Measurements from ENCODE around the gene MANEAL. TPM values are rescaled to one million over a fixed set of nuclear protein-coding genes. Genes with fewer than 3 reads are reported as not detected.

MANEAL gene
- total RNA-seq, 1 experiment from 2014 or later = 6.4 TPM

DNA sequence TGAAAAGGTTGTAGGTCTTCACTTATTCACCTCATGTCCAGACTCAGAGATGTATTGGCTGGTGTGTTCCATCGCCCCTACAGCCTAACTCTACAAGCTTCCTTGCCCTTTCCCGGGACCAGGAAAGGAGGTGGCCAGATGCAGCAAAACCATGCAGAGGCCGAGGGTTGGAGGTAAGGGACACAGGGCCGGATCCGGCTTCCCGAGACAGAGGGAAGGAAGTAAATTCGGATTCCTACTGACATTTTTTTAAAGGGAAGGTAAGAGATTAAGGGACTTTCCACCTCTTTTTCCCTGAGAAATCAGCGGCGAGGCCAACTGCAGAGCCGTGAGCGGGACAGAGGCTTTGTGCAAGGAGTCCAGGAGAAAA, 41.4 kb upstream of the MANEAL start:
- Mint-ChIP-seq H3K27me3 (ENCODE audit: low read depth) (peaks cover 34% of the 10 kb centered on the region), H3K4me3 (peak overlapping the region; percentile 73), H3K36me3 (no peaks in the 10 kb centered on the region), H3K4me1 (peaks cover 2% of the 10 kb centered on the region; the same call in 1 of the 2 replicates), H3K9me3 (no peaks in the 10 kb centered on the region), H3K27ac (no peak overlapping the region)
- DNase-seq (ENCODE audit: low spot score) (no peak), ATAC-seq (no peak)
- ChIA-PET CTCF (no interaction called here), POLR2A (no interaction called here)
- TF ChIP-seq JAZF1 (CRISPR knock-in tag; IDR thresholded peaks at IDR 0.05) (no peak), KAT7 (CRISPR knock-in tag; IDR thresholded peaks at IDR 0.05; ENCODE audit: borderline replicate concordance) (no peak), NR3C1 (CRISPR knock-in tag; conservative IDR thresholded peaks at IDR 0.05; ENCODE audit: low read depth) (no peak), ZNF263 (CRISPR knock-in tag; IDR thresholded peaks at IDR 0.05; ENCODE audit: low read depth) (no peak), JUN (CRISPR knock-in tag; IDR thresholded peaks at IDR 0.05) (no peak), NFATC4 (CRISPR knock-in tag; IDR thresholded peaks at IDR 0.05) (no peak), NR1H2 (CRISPR knock-in tag; IDR thresholded peaks at IDR 0.05) (no peak), PRRX2 (CRISPR knock-in tag; IDR thresholded peaks at IDR 0.05) (no peak), EMX1 (CRISPR knock-in tag; IDR thresholded peaks at IDR 0.05) (no peak), ZNF423 (CRISPR knock-in tag; IDR thresholded peaks at IDR 0.05) (no peak), ETV6 (CRISPR knock-in tag; IDR thresholded peaks at IDR 0.05) (no peak), ATF1 (CRISPR knock-in tag; IDR thresholded peaks at IDR 0.05) (no peak), ZNF317 (CRISPR knock-in tag; IDR thresholded peaks at IDR 0.05; ENCODE audit: borderline replicate concordance, low read depth) (no peak), ZNF671 (CRISPR knock-in tag; IDR thresholded peaks at IDR 0.05) (no peak), GRHL2 (CRISPR knock-in tag; IDR thresholded peaks at IDR 0.05; ENCODE audit: insufficient replicate concordance, severe bottlenecking) (no peak)
- TF ChIP-seq, protein P1, sequence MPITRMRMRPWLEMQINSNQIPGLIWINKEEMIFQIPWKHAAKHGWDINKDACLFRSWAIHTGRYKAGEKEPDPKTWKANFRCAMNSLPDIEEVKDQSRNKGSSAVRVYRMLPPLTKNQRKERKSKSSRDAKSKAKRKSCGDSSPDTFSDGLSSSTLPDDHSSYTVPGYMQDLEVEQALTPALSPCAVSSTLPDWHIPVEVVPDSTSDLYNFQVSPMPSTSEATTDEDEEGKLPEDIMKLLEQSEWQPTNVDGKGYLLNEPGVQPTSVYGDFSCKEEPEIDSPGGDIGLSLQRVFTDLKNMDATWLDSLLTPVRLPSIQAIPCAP (CRISPR knock-in tag; IDR thresholded peaks at IDR 0.05) = no peak
- TF ChIP-seq, protein P2, sequence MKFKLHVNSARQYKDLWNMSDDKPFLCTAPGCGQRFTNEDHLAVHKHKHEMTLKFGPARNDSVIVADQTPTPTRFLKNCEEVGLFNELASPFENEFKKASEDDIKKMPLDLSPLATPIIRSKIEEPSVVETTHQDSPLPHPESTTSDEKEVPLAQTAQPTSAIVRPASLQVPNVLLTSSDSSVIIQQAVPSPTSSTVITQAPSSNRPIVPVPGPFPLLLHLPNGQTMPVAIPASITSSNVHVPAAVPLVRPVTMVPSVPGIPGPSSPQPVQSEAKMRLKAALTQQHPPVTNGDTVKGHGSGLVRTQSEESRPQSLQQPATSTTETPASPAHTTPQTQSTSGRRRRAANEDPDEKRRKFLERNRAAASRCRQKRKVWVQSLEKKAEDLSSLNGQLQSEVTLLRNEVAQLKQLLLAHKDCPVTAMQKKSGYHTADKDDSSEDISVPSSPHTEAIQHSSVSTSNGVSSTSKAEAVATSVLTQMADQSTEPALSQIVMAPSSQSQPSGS (CRISPR knock-in tag; IDR thresholded peaks at IDR 0.05; ENCODE audit: borderline replicate concordance, low read depth) = no peak
- TF ChIP-seq, protein P3, sequence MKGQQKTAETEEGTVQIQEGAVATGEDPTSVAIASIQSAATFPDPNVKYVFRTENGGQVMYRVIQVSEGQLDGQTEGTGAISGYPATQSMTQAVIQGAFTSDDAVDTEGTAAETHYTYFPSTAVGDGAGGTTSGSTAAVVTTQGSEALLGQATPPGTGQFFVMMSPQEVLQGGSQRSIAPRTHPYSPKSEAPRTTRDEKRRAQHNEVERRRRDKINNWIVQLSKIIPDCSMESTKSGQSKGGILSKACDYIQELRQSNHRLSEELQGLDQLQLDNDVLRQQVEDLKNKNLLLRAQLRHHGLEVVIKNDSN (CRISPR knock-in tag; IDR thresholded peaks at IDR 0.05) = no peak
- TF ChIP-seq, protein P4, sequence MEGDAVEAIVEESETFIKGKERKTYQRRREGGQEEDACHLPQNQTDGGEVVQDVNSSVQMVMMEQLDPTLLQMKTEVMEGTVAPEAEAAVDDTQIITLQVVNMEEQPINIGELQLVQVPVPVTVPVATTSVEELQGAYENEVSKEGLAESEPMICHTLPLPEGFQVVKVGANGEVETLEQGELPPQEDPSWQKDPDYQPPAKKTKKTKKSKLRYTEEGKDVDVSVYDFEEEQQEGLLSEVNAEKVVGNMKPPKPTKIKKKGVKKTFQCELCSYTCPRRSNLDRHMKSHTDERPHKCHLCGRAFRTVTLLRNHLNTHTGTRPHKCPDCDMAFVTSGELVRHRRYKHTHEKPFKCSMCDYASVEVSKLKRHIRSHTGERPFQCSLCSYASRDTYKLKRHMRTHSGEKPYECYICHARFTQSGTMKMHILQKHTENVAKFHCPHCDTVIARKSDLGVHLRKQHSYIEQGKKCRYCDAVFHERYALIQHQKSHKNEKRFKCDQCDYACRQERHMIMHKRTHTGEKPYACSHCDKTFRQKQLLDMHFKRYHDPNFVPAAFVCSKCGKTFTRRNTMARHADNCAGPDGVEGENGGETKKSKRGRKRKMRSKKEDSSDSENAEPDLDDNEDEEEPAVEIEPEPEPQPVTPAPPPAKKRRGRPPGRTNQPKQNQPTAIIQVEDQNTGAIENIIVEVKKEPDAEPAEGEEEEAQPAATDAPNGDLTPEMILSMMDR (IDR thresholded peaks at IDR 0.05) = no peak
- TF ChIP-seq, protein P5, sequence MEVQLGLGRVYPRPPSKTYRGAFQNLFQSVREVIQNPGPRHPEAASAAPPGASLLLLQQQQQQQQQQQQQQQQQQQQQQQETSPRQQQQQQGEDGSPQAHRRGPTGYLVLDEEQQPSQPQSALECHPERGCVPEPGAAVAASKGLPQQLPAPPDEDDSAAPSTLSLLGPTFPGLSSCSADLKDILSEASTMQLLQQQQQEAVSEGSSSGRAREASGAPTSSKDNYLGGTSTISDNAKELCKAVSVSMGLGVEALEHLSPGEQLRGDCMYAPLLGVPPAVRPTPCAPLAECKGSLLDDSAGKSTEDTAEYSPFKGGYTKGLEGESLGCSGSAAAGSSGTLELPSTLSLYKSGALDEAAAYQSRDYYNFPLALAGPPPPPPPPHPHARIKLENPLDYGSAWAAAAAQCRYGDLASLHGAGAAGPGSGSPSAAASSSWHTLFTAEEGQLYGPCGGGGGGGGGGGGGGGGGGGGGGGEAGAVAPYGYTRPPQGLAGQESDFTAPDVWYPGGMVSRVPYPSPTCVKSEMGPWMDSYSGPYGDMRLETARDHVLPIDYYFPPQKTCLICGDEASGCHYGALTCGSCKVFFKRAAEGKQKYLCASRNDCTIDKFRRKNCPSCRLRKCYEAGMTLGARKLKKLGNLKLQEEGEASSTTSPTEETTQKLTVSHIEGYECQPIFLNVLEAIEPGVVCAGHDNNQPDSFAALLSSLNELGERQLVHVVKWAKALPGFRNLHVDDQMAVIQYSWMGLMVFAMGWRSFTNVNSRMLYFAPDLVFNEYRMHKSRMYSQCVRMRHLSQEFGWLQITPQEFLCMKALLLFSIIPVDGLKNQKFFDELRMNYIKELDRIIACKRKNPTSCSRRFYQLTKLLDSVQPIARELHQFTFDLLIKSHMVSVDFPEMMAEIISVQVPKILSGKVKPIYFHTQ (CRISPR knock-in tag; IDR thresholded peaks at IDR 0.05) = no peak
